Esophagus squamous epithelium (tissue), 5 donors: ENCODE results near the gene FOXJ2. TPM values are rescaled to one million over a fixed set of nuclear protein-coding genes. Genes with fewer than 3 reads are reported as not detected.
"Not testable (repeated sequence)": the region's sequence is repeated elsewhere in the genome, so short reads cannot be mapped to it uniquely, and the experiment has no call there.

Experiments used
- DNase-seq: peaks from one replicate; lab custom pipeline; 2025; lab: John Stamatoyannopoulos, UW
- H3K27ac ChIP-seq, 4 donors: fragments of 200-600 bp; sonication (generic); one replicate each; pipeline ENCODE4 v1.5.1; 2016 to 2019; ENCODE audit warnings: mild to moderate bottlenecking in 1 of 4
- H3K27me3 ChIP-seq, 4 donors: fragments of 200-600 bp; sonication (generic); 1 replicate in 3 of 4; 2 replicates in 1 of 4; pipeline versions ENCODE4 v1.5.1 to v1.6.0; 2017 to 2021; ENCODE audit warnings: antibody characterized with exemption in 1 of 4
- H3K36me3 ChIP-seq, 3 donors: fragments of 200-600 bp; sonication (generic); one replicate each; pipeline ENCODE4 v1.5.1; 2016 to 2019
- H3K4me1 ChIP-seq, 3 donors: fragments of 200-600 bp; sonication (generic); one replicate each; pipeline ENCODE4 v1.5.1; 2017 to 2019
- H3K4me3 ChIP-seq, 4 donors: fragments of 200-600 bp; sonication (generic); 1 replicate in 3 of 4; 2 replicates in 1 of 4; pipeline ENCODE4 v1.5.1; 2016 to 2019; ENCODE audit warnings: mild to moderate bottlenecking in 2 of 4, moderate library complexity in 1 of 4
- H3K9me3 ChIP-seq, 3 donors: fragments of 200-600 bp; sonication (generic); one replicate each; pipeline ENCODE4 v1.5.1; 2016 to 2019
- CTCF ChIP-seq, 6 experiments: fragments of 450-650 bp in 4 of 6; fragments of 200-600 bp in 2 of 6; sonication (generic) in 2 of 6; IDR thresholded peaks; one replicate each; pipeline ENCODE4 v1.5.1; 2016 to 2019; ENCODE audit warnings: antibody characterized with exemption in 6 of 6, mild to moderate bottlenecking in 4 of 6, moderate library complexity in 4 of 6
- POLR2A ChIP-seq, 4 donors: fragments of 450-650 bp; IDR thresholded peaks; one replicate each; pipeline ENCODE4 v1.6.1; 2017; ENCODE audit warnings: antibody characterized with exemption in 4 of 4, mild to moderate bottlenecking in 4 of 4, moderate library complexity in 3 of 4
- WGBS, 2 donors: methylation state at CpG; one replicate each; pipeline ENCODE4 v1.1.5; 2018; 5-methylcytosine and 5-hydroxymethylcytosine counted together
- intact Hi-C: fragments of 100-400 bp; cut with DNase I; formaldehyde crosslinking; loops from one replicate; pipeline ENCODE4 v1.15.0; 2022
- total RNA-seq, 4 donors: library from RNA; depleted of rRNA; stranded (reverse); fragments of >200 nt; gene quantifications; one replicate each; pipeline ENCODE4 v1.1.0, GENCODE V29; 2016
- donor health status: DM: yes; HTN: yes; CAD: no.

Gene FOXJ2
- total RNA-seq, 4 donors from 2014 or later = 5.9 to 11.8 (median 7.7) TPM

DNA sequence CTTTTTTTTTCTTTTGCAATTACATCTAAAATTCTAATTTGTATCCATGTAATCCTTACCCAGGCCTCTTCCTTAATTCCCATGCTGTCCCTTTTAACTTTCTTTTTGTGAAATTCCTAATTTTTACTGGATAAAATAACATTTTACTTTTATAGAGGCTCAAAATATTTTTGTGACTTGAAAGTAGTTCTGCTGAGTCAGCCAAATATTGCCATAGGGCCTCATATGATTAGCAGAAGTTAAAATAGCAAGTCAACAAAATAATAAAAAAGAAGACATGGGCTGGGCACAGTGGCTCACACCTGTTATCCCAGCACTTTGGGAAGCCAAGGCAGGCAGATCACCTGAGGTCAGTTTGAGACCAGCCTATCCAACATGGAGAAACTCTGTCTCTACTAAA lies 31.6 kb downstream of the FOXJ2 start:
- H3K4me3 ChIP-seq = peak overlapping the region in 1 of 4 donors; percentile 24
- H3K9me3 ChIP-seq = no peaks in the 10 kb centered on the region
- H3K27ac ChIP-seq = peak overlapping the region in 3 of 4 donors; percentile 25 to 69 (median 26)
- H3K4me1 ChIP-seq = peaks cover 0 to 8% (median 0%) of the 10 kb centered on the region in 3 donors
- H3K27me3 ChIP-seq = no peaks in the 10 kb centered on the region
- no peaks in the 10 kb centered on the region for H3K36me3 ChIP-seq
- TF ChIP-seq CTCF (IDR thresholded peaks at IDR 0.05) (no peak), POLR2A (IDR thresholded peaks at IDR 0.05) (no peak)
- intact Hi-C loops = no loop called here
- no peak for DNase-seq

DNA sequence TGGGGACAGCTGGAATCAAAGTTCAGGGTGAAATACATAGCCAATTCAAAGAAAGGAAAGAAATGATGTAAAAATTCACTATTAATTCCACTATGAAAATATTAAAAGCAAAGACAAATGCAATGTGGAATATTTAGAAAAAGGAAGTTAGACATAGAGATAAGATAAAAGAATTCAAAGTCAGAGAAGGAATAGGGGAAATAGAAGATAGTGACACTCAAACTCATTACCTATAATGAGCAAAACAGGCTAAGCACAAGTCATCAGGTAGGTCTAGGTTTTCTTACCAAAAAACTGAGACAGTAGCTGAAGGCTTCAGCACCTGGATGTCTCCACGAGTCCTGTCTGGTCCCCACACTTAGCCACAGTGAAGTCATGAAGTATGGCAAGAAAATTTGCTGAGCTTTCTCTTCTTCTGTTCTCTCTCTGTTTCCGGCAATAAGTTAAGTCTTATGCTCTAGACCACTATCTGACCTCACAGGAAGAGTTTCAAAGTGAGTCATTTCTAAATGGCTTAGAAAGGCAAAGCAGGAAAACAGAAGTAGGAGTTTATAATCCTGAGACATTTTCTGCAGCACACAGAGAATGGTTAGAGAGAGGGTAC lies 33.6 kb downstream of the FOXJ2 start, which contains the start of gene C3AR1:
TSS of gene C3AR1 (minus strand) at position 369 of the 604 bp plus-strand sequence. CDS start 6,174 bp downstream, outside the sequence.
- Histone ChIP-seq H3K9me3 (no peaks in the 10 kb centered on the region), H3K27me3 (no peaks in the 10 kb centered on the region), H3K4me3 (peak within 1 kb of the TSS in 2 of 4 donors; percentile 21 to 33), H3K4me1 (peaks cover 0 to 8% (median 0%) of the 10 kb centered on the region in 3 donors), H3K36me3 (no peaks in the 10 kb centered on the region), H3K27ac (peak within 1 kb of the TSS; percentile 22 to 75 (median 47))
- intact Hi-C loops = no loop called here
- TF ChIP-seq CTCF (IDR thresholded peaks at IDR 0.05) (no peak), POLR2A (IDR thresholded peaks at IDR 0.05) (peak in 2 of 4 donors; percentile 56 to 68)
- no peak for DNase-seq
- 32 to 34% methylated on average over 2 of the region's 2 CpGs for WGBS, 2 donors

DNA sequence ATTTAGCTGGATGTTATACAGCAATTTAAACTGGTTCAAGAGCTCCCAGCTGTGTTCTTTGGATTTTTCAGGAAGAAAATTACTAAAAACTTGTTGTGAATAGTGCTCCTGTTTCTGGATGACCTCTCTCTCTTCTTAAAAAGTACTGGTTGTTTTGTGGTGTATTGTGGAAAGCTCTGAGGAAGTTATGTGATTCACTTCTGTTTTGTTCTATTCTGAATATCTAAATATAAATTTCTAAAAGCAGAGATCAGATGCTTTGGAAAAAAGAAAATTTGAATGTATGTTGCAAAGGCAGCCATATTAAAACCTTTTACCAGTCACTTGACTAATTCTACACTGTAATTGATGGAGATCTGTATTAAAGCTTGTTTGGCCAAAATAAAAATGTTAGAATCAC lies 37.1 kb downstream of the FOXJ2 start:
- TF ChIP-seq CTCF (IDR thresholded peaks at IDR 0.05) (no peak), POLR2A (IDR thresholded peaks at IDR 0.05) (no peak)
- no peaks in the 10 kb centered on the region for H3K9me3 ChIP-seq

GRCh38 chr12:8071820-8072219 lies 39.3 kb downstream of the FOXJ2 start:
- WGBS, 2 donors = 77 to 87% methylated on average over 3 of the region's 3 CpGs
- H3K36me3 ChIP-seq, H3K4me1 ChIP-seq, H3K27me3 ChIP-seq, H3K27ac ChIP-seq, DNase-seq, H3K9me3 ChIP-seq, H3K4me3 ChIP-seq, intact Hi-C loops: not testable (repeated sequence)

More for the DNA sequence above, 37.1 kb downstream of the FOXJ2 start:
- intact Hi-C loops = no loop called here
- Histone ChIP-seq H3K4me3 (no peak overlapping the region), H3K36me3 (no peaks in the 10 kb centered on the region), H3K27me3 (no peaks in the 10 kb centered on the region), H3K27ac (peak overlapping the region in 2 of 4 donors; percentile 4 to 5), H3K4me1 (peaks cover 0 to 8% (median 0%) of the 10 kb centered on the region in 3 donors)
- DNase-seq = no peak

GRCh38 chr12:8075935-8076334 lies 43.4 kb downstream of the FOXJ2 start:
- intact Hi-C loops = no loop called here
- H3K27me3 ChIP-seq = peaks cover 0 to 5% (median 0%) of the 10 kb centered on the region in 4 donors
- no peaks in the 10 kb centered on the region for H3K9me3 ChIP-seq
- H3K4me3 ChIP-seq = no peak overlapping the region
- no peak overlapping the region for H3K27ac ChIP-seq
- no peak for DNase-seq
- 83 to 84% methylated on average over 6 of the region's 6 CpGs for WGBS, 2 donors
- H3K4me1 ChIP-seq = peaks cover 0 to 19% (median under 1%) of the 10 kb centered on the region in 3 donors
- no peak for TF ChIP-seq POLR2A (IDR thresholded peaks at IDR 0.05)
- no peak for TF ChIP-seq CTCF (IDR thresholded peaks at IDR 0.05)
- no peaks in the 10 kb centered on the region for H3K36me3 ChIP-seq
